Hepatocyte (in vitro differentiated cells): ENCODE results near the gene C10orf120.

ENCODE experiments used
- CTCF ChIP-seq: fragments of 200-600 bp; sonication (generic); IDR thresholded peaks from 2 replicates; pipeline ENCODE4 v1.5.1; 2016; ENCODE audit warnings: antibody characterized with exemption, mild to moderate bottlenecking; ENCODE audit not compliant: poor library complexity
- EZH2 ChIP-seq: fragments of 200-600 bp; sonication (generic); IDR thresholded peaks from 2 replicates; pipeline ENCODE4 v1.6.1; 2016; ENCODE audit warnings: antibody characterized with exemption, mild to moderate bottlenecking, borderline replicate concordance
- EZH2phosphoT487 ChIP-seq: fragments of 200-600 bp; sonication (generic); IDR thresholded peaks from one replicate; pipeline ENCODE4 v1.6.1; 2018; ENCODE audit warnings: antibody characterized with exemption, mild to moderate bottlenecking, low read depth, moderate library complexity; ENCODE audit not compliant: unreplicated experiment, severe bottlenecking

DNA sequence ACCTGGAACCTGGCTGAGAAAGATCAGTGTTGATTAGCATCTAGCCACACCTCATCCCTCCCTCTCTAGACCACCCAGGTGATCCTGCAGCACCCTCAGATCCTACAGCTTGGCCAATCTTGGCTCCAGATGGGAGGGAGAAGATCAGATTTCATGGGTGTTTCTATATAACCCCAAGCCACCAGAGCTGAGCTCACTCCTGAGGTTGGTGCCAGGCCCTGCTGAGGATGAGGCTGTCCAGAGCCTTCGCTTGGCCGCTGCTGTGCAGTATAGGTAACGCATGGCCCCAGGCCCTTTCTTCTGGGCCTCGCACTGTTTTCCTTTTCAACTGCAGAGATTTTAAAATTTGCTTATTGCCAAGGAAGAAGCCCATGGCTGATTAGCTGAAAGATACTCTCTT, 27.0 kb downstream of the C10orf120 start:
- TF ChIP-seq EZH2 (no peak), EZH2phosphoT487 (no peak), CTCF (no peak)
